GM12878 (cell line): ENCODE results near the gene RAD17. TPM values are rescaled to one million over a fixed set of nuclear protein-coding genes. Genes with fewer than 3 reads are reported as not detected.

Source experiments
- ATAC-seq: fragments of 200-7000 bp; cut with Tn5 transposase; 3 replicates; pipeline ENCODE4 v1.9.1; 2020; ENCODE audit warnings: mild to moderate bottlenecking, moderate library complexity
- BruUV-seq: library from RNA; stranded (reverse); fragments of 400-500 nt; replicated peaks from 2 replicates; lab custom pipeline; 2021; lab: Mats Ljungman, UMichigan
- CTCF ChIA-PET: fragments of 300-600 bp; sonication (Branson Sonifier 250); formaldehyde crosslinking; extraction: SDS; loops from one replicate; lab custom pipeline; 2021; ENCODE audit warnings: inconsistent platforms; lab: Yijun Ruan, JAX
- POLR2A ChIA-PET: fragments of 350-600 bp; formaldehyde crosslinking; extraction: SDS; loops from one replicate; lab custom pipeline; 2021; ENCODE audit warnings: inconsistent platforms; lab: Charles Lee
- RAD21 ChIA-PET: fragments of 300-600 bp; sonication (Branson Sonifier 250); formaldehyde crosslinking; loops from one replicate; lab custom pipeline; 2023; ENCODE audit warnings: antibody characterized with exemption; ENCODE audit not compliant: unreplicated experiment; lab: Charles Lee
- SMC1A ChIA-PET: fragments of 300-600 bp; sonication (Branson Sonifier 250); formaldehyde crosslinking; loops from one replicate; lab custom pipeline; 2023; ENCODE audit not compliant: unreplicated experiment, uncharacterized antibody; lab: Charles Lee
- DNase-seq: peaks from one replicate; pipeline ENCODE4 v3.0.0-alpha.2; 2011; ENCODE audit warnings: low read depth, low spot score
- FAIRE-seq: peaks from 3 replicates; lab custom pipeline; 2011; peaks lifted over from hg19 to GRCh38; lab: Jason Lieb, UNC
- H2AFZ ChIP-seq: 2 replicates; pipeline ENCODE4 v1.6.0; 2011; ENCODE audit warnings: low read depth, low read length, control low read depth; ENCODE audit not compliant: control insufficient read depth
- H3K27ac ChIP-seq: 2 replicates; pipeline ENCODE4 v1.5.1; 2011; ENCODE audit warnings: control low read depth; ENCODE audit not compliant: control insufficient read depth, insufficient read depth
- H3K27me3 ChIP-seq, 2 experiments: replicated peaks in 1 of 2; 2 replicates each; pipeline versions ENCODE4 v1.6.0 to v1.6.1; 2011; ENCODE audit warnings: low read length in 1 of 2; ENCODE audit not compliant: control insufficient read depth in 2 of 2, insufficient read depth in 2 of 2
- H3K36me3 ChIP-seq, 2 experiments: 2 replicates each; pipeline ENCODE4 v1.5.1; 2011; ENCODE audit warnings: low read length in 1 of 2; ENCODE audit not compliant: control insufficient read depth in 2 of 2, insufficient read depth in 2 of 2
- H3K4me1 ChIP-seq: 2 replicates; pipeline ENCODE4 v1.6.1; 2011; ENCODE audit warnings: mild to moderate bottlenecking, low read length, moderate library complexity, mixed read lengths; ENCODE audit not compliant: control insufficient read depth, insufficient read depth
- H3K4me2 ChIP-seq: 2 replicates; pipeline ENCODE4 v1.6.0; 2011; ENCODE audit warnings: control low read depth; ENCODE audit not compliant: control insufficient read depth, insufficient read depth
- H3K4me3 ChIP-seq: fragments of 200-600 bp; sonication (generic); 2 replicates; pipeline ENCODE4 v1.5.1; 2016
- H3K79me2 ChIP-seq: 2 replicates; pipeline ENCODE4 v1.6.0; 2011; ENCODE audit warnings: low read length; ENCODE audit not compliant: control insufficient read depth, insufficient read depth
- H3K9ac ChIP-seq: 2 replicates; pipeline ENCODE4 v1.8.0; 2011; ENCODE audit warnings: low read length, control low read depth, mixed read lengths; ENCODE audit not compliant: control insufficient read depth, insufficient read depth
- H3K9me3 ChIP-seq: replicated peaks from 3 replicates; pipeline ENCODE4 v1.5.1; 2011; ENCODE audit warnings: mild to moderate bottlenecking, low read length; ENCODE audit not compliant: control insufficient read depth, insufficient read depth
- H4K20me1 ChIP-seq: 2 replicates; pipeline ENCODE4 v1.6.0; 2011; ENCODE audit not compliant: control insufficient read depth, insufficient read depth
- ASH2L ChIP-seq: fragments of 300-600, 200-600 bp; sonication (generic); IDR thresholded peaks from 2 replicates; pipeline ENCODE4 v1.6.1; 2017; ENCODE audit warnings: low read depth, mild to moderate bottlenecking, borderline replicate concordance
- ATF2 ChIP-seq: IDR thresholded peaks from 2 replicates; pipeline ENCODE4 v1.6.1; 2012; ENCODE audit warnings: low read length, inconsistent platforms
- ATF7 ChIP-seq: fragments of 450-650 bp; IDR thresholded peaks from 2 replicates; pipeline ENCODE4 v1.6.1; 2016; ENCODE audit warnings: low read depth, mild to moderate bottlenecking
- BCL11A ChIP-seq: IDR thresholded peaks from 2 replicates; pipeline ENCODE4 v1.6.1; 2011; ENCODE audit warnings: low read depth, low read length
- CREB1 ChIP-seq: IDR thresholded peaks from 2 replicates; pipeline ENCODE4 v1.6.1; 2012; ENCODE audit warnings: low read depth, mild to moderate bottlenecking, inconsistent platforms
- HDGF ChIP-seq: fragments of 450-650 bp; IDR thresholded peaks from 2 replicates; pipeline ENCODE4 v1.6.1; 2016; ENCODE audit warnings: antibody characterized with exemption
- KAT2A ChIP-seq: conservative IDR thresholded peaks from 2 replicates; pipeline ENCODE4 v1.6.1; 2011; ENCODE audit warnings: low read depth, low read length; ENCODE audit not compliant: control insufficient read depth
- POLR2A ChIP-seq: IDR thresholded peaks from 2 replicates; pipeline ENCODE4 v1.6.1; 2011; ENCODE audit warnings: low read depth, mild to moderate bottlenecking, low read length
- RUNX3 ChIP-seq: IDR thresholded peaks from 2 replicates; pipeline ENCODE4 v1.6.1; 2012; ENCODE audit warnings: low read length, inconsistent platforms
- USF1 ChIP-seq: IDR thresholded peaks from 2 replicates; pipeline ENCODE4 v1.6.1; 2011; ENCODE audit warnings: borderline replicate concordance, low read depth, mild to moderate bottlenecking, moderate library complexity, mixed read lengths, low read length; ENCODE audit not compliant: insufficient read depth; ENCODE audit errors: extremely low read length
- ZBTB40 ChIP-seq: fragments of 450-650 bp; IDR thresholded peaks from 2 replicates; pipeline ENCODE4 v1.6.1; 2016; ENCODE audit warnings: mild to moderate bottlenecking, moderate library complexity, borderline replicate concordance
- ZNF592 ChIP-seq: fragments of 450-650 bp; IDR thresholded peaks from 2 replicates; pipeline ENCODE4 v1.6.1; 2017; ENCODE audit warnings: mild to moderate bottlenecking, moderate library complexity
- WGBS: methylation state at CpG from one replicate; pipeline ENCODE4 v1.1.6; 2016; ENCODE audit warnings: low lambda C conversion rate; ENCODE audit not compliant: insufficient replicate concordance, insufficient coverage; ENCODE audit errors: missing lambda C conversion rate; 5-methylcytosine and 5-hydroxymethylcytosine counted together
- in situ Hi-C: fragments of 300-500 bp; cut with MboI; formaldehyde crosslinking; loops from 9 replicates; pipeline ENCODE4 v1.14.3; 2018; ENCODE audit warnings: mixed read lengths
- intact Hi-C: fragments of 100-400 bp; cut with micrococcal nuclease; formaldehyde crosslinking; loops from one replicate; pipeline ENCODE4 v1.14.2; 2022; ENCODE audit not compliant: unreplicated experiment
- polyA plus RNA-seq, 11 experiments: library from polyadenylated mRNA; depleted of rRNA in 4 of 11; unstranded in 6 of 11; stranded (reverse) in 5 of 11; fragments of >200 nt; fragmentation: Nextera tagmentation in 4 of 11; fragmentation: Illumina TruSeq in 1 of 11; extraction: Ambion mirVana in 4 of 11; extraction: Trizol in 1 of 11; gene quantifications; 1 replicate in 1 of 11; 2 replicates in 10 of 11; pipeline versions ENCODE4 v1.2.1 to v1.2.3, GENCODE V29; 2011 to 2016; ENCODE audit warnings: inconsistent platforms in 2 of 11, missing spikeins in 2 of 11, low read depth in 1 of 11
- total RNA-seq, 4 experiments: library from RNA; depleted of rRNA in 3 of 4; stranded (reverse); fragments of >200 nt in 3 of 4; fragmentation: Illumina TruSeq in 1 of 4; extraction: Trizol in 1 of 4; gene quantifications; 2 replicates each; pipeline versions ENCODE4 v1.2.1 to v1.2.3, GENCODE V29; 2013 to 2021

The RAD17 gene
- total and polyA plus RNA-seq, 10 of the 15 experiments (the other 5 are each of a cell fraction or from before 2014, with no cell fraction given), result 23.9 to 55.4 (median 44.5) TPM

- peak; percentile 76 for ATAC-seq
- intact Hi-C loops, result loop anchor here (10.0 kb wide), 2 partner anchors 60 to 120 kb away; partner anchors contain the start of gene OCLN
- BruUV-seq, result no TSS peak
- peak overlapping the region; percentile 62 for H2AFZ ChIP-seq
- peak overlapping the region; percentile 92 for H3K27ac ChIP-seq
- in situ Hi-C loops, result no loop called here
- WGBS, result 3% methylated on average over 4 of the region's 4 CpGs
- peak; percentile 54 for DNase-seq
- ChIA-PET RAD21 (interaction anchor here (0.6 to 2.0 kb wide), 3 partner anchors 41 to 57 kb away, joined by 3 to 5 read pairs (median 3); partner anchors contain the start of gene CCDC125), POLR2A (interaction anchor here (0.5 to 1.3 kb wide), 3 partner anchors 19 to 58 kb away, joined by 3 to 9 read pairs (median 3); no protein-coding TSS in a partner anchor), SMC1A (interaction anchor here (0.6 to 3.1 kb wide), 7 partner anchors 10 to 132 kb away, joined by 3 to 10 read pairs (median 6); no protein-coding TSS in a partner anchor), CTCF (interaction anchor here (1.2 to 1.7 kb wide), 2 partner anchors 281 to 332 kb away, joined by 3 to 10 read pairs; partner anchors contain the start of gene SLC30A5)
- H3K9ac ChIP-seq, result peak overlapping the region; percentile 77
- H3K79me2 ChIP-seq, result peaks cover 52% of the 10 kb centered on the region
- H3K36me3 ChIP-seq, result 0 out of 4 replicates have a peak, but pooled peaks cover 0 to 7% of the 10 kb centered on the region in 2 experiments
- no peaks in the 10 kb centered on the region for H3K9me3 ChIP-seq
- peak overlapping the region; percentile 93 for H3K4me2 ChIP-seq
- no peaks in the 10 kb centered on the region for H4K20me1 ChIP-seq
- H3K27me3 ChIP-seq, result no peaks in the 10 kb centered on the region
- FAIRE-seq, result peak; percentile 65
- peak overlapping the region; percentile 76 for H3K4me3 ChIP-seq
- H3K4me1 ChIP-seq, result peaks cover 12% of the 10 kb centered on the region
- TF ChIP-seq HDGF (0 out of 2 replicates have a peak, but pooled peaks have one; percentile 48), ATF2 (peak; percentile 80), ZNF592 (0 out of 2 replicates have a peak, but pooled peaks have one; percentile 18), ASH2L (peak; percentile 28; the same call in 1 of the 2 replicates), BCL11A (peak; percentile 57), RUNX3 (peak; percentile 11; the same call in 1 of the 2 replicates), ZBTB40 (no peak; the same call in 1 of the 2 replicates), USF1 (no peak), ATF7 (peak; percentile 91), POLR2A (0 out of 2 replicates have a peak, but pooled peaks have one; percentile 31), KAT2A (no peak), CREB1 (0 out of 2 replicates have a peak, but pooled peaks have one; percentile 28)
Observed at GRCh38 chr5:69374911-69375446, 5.4 kb downstream of the RAD17 start.
